ENCODE measurements around the gene KIRREL3.
A peak's percentile ranks its signal among the peaks of the same experiment; 100 is the strongest.

KIRREL3 gene

DNA sequence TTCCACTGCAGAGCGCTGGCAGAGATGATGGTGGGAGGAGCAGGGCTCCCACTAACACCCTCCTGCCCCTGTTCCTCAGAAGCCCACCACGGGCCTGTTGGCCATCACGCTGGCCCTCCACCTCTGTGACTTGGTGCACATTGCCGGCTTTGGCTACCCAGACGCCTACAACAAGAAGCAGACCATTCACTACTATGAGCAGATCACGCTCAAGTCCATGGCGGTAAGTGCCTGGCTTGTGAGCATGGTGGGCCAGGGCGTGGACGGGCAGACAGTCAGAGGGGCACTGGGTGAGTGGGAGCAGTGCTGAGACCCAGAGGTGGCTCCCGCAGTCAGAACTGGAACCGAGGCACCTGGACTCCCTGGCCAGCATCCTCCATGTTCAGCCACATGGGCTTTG, 587.1 kb downstream of the KIRREL3 start:
- no peak for TF ChIP-seq POLR2A (IDR thresholded peaks at IDR 0.05; ENCODE audit: low read depth, low read length)
- DNase-seq (ENCODE audit: insufficient read length, low spot score) = no peak
- no peak for FAIRE-seq

DNA sequence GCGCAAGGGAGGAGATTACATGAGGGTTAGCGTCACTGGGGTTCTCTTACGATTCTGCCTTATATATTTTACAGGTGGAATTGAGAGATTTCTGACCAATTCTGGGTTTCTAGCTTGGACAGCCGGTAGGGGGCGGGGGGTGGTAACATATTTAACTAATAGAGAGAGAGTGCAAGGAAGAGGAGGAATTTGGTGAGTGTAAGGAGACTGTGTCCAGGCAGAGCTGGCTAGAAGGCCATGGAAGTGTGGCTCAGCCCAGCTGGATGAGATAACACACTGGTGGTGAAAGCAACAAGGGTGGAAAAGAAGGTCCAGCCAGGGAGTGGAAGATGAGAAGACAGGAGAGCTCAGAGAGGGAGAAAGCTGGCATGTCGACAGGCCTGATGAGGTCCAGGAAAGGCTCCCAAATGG, 588.6 kb downstream of the KIRREL3 start:
- DNase-seq (ENCODE audit: insufficient read length, low spot score) (no peak), FAIRE-seq (no peak)
- TF ChIP-seq POLR2A (IDR thresholded peaks at IDR 0.05; ENCODE audit: low read depth, low read length) = no peak

DNA sequence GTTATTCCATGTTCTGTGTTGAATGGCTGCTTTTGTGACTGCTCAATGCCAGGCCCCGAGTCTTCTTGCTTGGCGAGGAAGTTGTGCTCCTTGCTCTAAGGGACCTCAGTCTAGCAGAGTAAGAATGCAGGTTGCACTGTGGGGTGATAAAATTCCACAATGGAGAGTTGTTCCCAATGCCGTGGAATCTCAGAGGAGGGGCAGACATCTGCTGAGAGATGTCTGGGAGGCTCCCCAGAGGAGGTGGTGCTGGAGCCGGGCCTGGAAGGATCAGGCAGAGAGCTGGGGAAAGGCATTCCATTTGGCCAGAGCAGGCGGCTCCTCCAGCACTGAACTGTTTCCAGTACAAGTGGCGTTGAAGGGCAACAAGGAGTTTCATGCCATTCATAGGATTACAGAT, 589.9 kb downstream of the KIRREL3 start:
- no peak for DNase-seq (ENCODE audit: insufficient read length, low spot score)
- TF ChIP-seq POLR2A (IDR thresholded peaks at IDR 0.05; ENCODE audit: low read depth, low read length) = no peak
- no peak for FAIRE-seq

- no peak for DNase-seq (ENCODE audit: insufficient read length, low spot score)
- FAIRE-seq = no peak
Measured at GRCh38 chr11:126409620-126409985, 591.0 kb downstream of the KIRREL3 start.

DNA sequence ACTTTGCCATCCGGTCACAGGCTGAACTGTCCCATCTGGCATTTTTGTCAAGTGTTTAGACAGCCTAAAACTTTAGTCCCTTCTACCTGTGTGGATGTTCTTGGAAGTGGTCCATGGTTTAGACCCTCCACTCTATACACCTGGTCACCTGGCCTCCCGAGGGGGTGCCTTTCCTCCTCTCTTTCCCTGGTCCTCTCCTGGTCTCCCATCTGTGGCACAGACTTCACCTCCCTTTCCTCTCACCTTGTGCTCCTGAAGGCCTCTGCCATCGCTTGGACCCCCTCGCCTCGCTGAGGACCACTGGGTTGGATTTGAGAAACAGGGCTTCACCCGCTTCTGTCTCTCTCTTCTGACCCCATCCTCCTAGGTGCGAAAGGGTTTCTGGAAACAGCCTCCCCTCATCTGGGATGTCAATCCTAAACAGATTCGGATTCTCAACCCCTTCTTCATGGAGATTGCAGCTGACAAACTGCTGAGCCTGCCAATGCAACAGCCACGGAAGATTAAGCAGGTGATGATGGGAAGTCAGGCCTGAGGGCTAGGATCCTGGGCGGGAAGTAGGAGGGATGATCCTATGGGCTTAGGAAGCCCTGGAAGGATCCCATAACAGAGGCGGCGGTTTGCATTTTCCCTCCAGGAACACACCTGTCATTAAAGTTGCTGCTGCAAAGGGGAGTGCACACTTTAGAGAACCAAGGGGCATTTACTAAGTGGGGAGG, 591.5 kb downstream of the KIRREL3 start:
- no peak for DNase-seq (ENCODE audit: insufficient read length, low spot score)
- no peak for FAIRE-seq
- TF ChIP-seq POLR2A (IDR thresholded peaks at IDR 0.05; ENCODE audit: low read depth, low read length) = no peak

More at GRCh38 chr11:126409620-126409985, 591.0 kb downstream of the KIRREL3 start:
- no peak for TF ChIP-seq POLR2A (IDR thresholded peaks at IDR 0.05; ENCODE audit: low read depth, low read length)

- DNase-seq (ENCODE audit: insufficient read length, low spot score) (no peak), FAIRE-seq (no peak)
- no peak for TF ChIP-seq POLR2A (IDR thresholded peaks at IDR 0.05; ENCODE audit: low read depth, low read length)
Measured at GRCh38 chr11:126408496-126408895, 592.1 kb downstream of the KIRREL3 start.

DNA sequence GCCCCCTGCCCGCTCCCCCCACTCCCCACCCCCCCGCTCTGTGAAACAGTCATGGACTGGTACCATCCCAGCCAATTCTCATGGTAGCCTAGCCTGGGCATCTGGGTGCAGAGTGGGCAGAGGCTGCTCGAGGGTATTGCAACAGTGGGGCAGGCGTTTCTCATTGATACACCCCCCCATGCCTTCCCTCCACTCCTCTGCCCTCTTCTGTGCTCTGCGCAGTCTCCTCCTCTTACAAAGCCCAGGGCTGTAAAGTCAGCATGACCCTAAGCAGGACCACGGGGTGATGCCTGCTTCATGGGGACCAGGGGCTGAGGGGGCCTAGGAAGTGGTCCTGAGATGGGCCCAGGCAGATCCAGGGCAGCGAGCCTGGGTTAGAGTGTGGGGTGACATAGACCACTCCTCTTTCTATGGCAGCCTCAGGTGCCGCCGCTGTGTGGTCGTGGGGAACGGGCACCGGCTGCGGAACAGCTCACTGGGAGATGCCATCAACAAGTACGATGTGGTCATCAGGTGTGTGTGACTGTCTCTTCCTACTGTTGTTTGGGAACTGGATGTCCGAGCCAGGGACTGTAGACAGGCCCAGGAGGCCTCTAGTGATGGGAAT, 592.8 kb downstream of the KIRREL3 start:
- no peak for TF ChIP-seq POLR2A (IDR thresholded peaks at IDR 0.05; ENCODE audit: low read depth, low read length)
- no peak for FAIRE-seq
- no peak for DNase-seq (ENCODE audit: insufficient read length, low spot score)

- DNase-seq (ENCODE audit: insufficient read length, low spot score) = no peak
- no peak for FAIRE-seq
- TF ChIP-seq POLR2A (IDR thresholded peaks at IDR 0.05; ENCODE audit: low read depth, low read length) = no peak
Measured at GRCh38 chr11:126407101-126407521, 593.5 kb downstream of the KIRREL3 start.

GRCh38 chr11:126406368-126406767, 594.2 kb downstream of the KIRREL3 start:
- FAIRE-seq = no peak
- no peak for DNase-seq (ENCODE audit: insufficient read length, low spot score)
- TF ChIP-seq POLR2A (IDR thresholded peaks at IDR 0.05; ENCODE audit: low read depth, low read length) = no peak

GRCh38 chr11:126405906-126406305, 594.7 kb downstream of the KIRREL3 start:
- no peak for TF ChIP-seq POLR2A (IDR thresholded peaks at IDR 0.05; ENCODE audit: low read depth, low read length)
- DNase-seq (ENCODE audit: insufficient read length, low spot score) (no peak), FAIRE-seq (no peak)

GRCh38 chr11:126405374-126405773, 595.2 kb downstream of the KIRREL3 start:
- DNase-seq (ENCODE audit: insufficient read length, low spot score) (no peak), FAIRE-seq (no peak)
- no peak for TF ChIP-seq POLR2A (IDR thresholded peaks at IDR 0.05; ENCODE audit: low read depth, low read length)

GRCh38 chr11:126404367-126404766, 596.2 kb downstream of the KIRREL3 start:
- FAIRE-seq = no peak
- TF ChIP-seq POLR2A (IDR thresholded peaks at IDR 0.05; ENCODE audit: low read depth, low read length) = no peak
- peak; percentile 32 for DNase-seq (ENCODE audit: insufficient read length, low spot score)

GRCh38 chr11:126403658-126404057, 596.9 kb downstream of the KIRREL3 start:
- FAIRE-seq = no peak
- no peak for DNase-seq (ENCODE audit: insufficient read length, low spot score)
- TF ChIP-seq POLR2A (IDR thresholded peaks at IDR 0.05; ENCODE audit: low read depth, low read length) = no peak

DNA sequence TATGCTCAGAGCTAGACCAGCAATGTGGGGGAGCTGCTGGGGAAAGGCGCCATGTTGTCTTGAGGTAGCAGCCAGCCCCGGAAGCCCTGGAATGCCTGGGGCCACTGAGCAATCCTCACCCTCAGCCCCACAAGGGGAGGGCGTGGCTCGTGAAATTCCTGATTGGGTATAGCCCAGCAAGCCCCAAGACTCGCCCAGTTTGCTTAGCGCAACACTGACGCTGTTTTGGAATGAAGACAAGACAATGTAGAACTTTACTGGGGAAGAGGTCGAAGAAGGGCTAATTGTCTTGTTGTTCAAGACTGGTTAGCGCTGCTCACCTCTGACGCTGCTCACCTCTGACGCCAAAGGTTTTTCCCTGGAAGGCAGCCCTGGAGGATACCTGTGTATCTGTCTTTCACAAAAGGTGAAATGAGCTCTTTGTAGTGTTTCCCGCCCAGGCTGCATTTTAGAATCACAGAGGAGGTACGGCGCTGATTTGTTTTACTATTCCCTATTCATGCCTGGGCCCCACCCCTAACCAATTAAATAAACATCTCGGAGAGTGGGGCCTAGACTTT, 597.5 kb downstream of the KIRREL3 start:
- FAIRE-seq (no peak), DNase-seq (ENCODE audit: insufficient read length, low spot score) (no peak)
- no peak for TF ChIP-seq POLR2A (IDR thresholded peaks at IDR 0.05; ENCODE audit: low read depth, low read length)

GRCh38 chr11:126400479-126400878, 600.1 kb downstream of the KIRREL3 start:
- no peak for FAIRE-seq
- DNase-seq (ENCODE audit: insufficient read length, low spot score) = no peak
- no peak for TF ChIP-seq POLR2A (IDR thresholded peaks at IDR 0.05; ENCODE audit: low read depth, low read length)
